OCI-LY3 (cell line): Measurements from ENCODE around the gene BMP10.
A peak's percentile ranks its signal among the peaks of the same experiment; 100 is the strongest.

ENCODE experiments used
- H2AFZ ChIP-seq: fragments of 200-600, 300-600 bp; shearing (Covaris generic); 2 replicates; pipeline ENCODE4 v1.6.0; 2014; ENCODE audit warnings: antibody characterized with exemption, low read depth, low read length
- H3K27ac ChIP-seq: fragments of 200-600, 300-600 bp; sonication (generic); 2 replicates; pipeline ENCODE4 v1.5.1; 2014; ENCODE audit warnings: mild to moderate bottlenecking, low read length, moderate library complexity, mixed read lengths
- H3K27me3 ChIP-seq: fragments of 200-600, 300-600 bp; sonication (generic); 2 replicates; pipeline ENCODE4 v1.6.1; 2014; ENCODE audit warnings: low read depth, low read length, mixed read lengths
- H3K36me3 ChIP-seq: fragments of 200-600, 300-600 bp; sonication (generic); replicated peaks from 2 replicates; pipeline ENCODE3; 2014; ENCODE audit warnings: low read depth, low read length, mixed read lengths
- H3K4me1 ChIP-seq: fragments of 300-600, 200-600 bp; sonication (generic); 2 replicates; pipeline ENCODE4 v1.6.1; 2014; ENCODE audit warnings: low read length, mixed read lengths
- H3K4me2 ChIP-seq: fragments of 200-600, 300-600 bp; sonication (generic); 2 replicates; pipeline ENCODE4 v1.6.1; 2014; ENCODE audit warnings: low read length, mixed read lengths
- H3K4me3 ChIP-seq: fragments of 300-600, 200-600 bp; sonication (generic); 2 replicates; pipeline ENCODE4 v1.5.1; 2014; ENCODE audit warnings: antibody characterized with exemption, mild to moderate bottlenecking, low read length, moderate library complexity
- H3K79me2 ChIP-seq: fragments of 300-600, 200-600 bp; shearing (Covaris generic); 2 replicates; pipeline ENCODE4 v1.6.1; 2014; ENCODE audit warnings: mild to moderate bottlenecking, low read length, mixed read lengths
- H3K9ac ChIP-seq: fragments of 300-600, 200-600 bp; shearing (Covaris generic); 2 replicates; pipeline ENCODE4 v1.6.0; 2014; ENCODE audit warnings: mild to moderate bottlenecking, low read length, moderate library complexity
- H3K9me3 ChIP-seq: fragments of 200-600, 300-600 bp; shearing (Covaris generic); 2 replicates; pipeline ENCODE4 v1.6.1; 2014; ENCODE audit warnings: low read length, mixed read lengths; ENCODE audit not compliant: insufficient read depth
- H4K20me1 ChIP-seq: fragments of 200-600, 300-600 bp; sonication (generic); 2 replicates; pipeline ENCODE4 v1.6.1; 2016; ENCODE audit warnings: low read length, mixed read lengths; ENCODE audit not compliant: insufficient read depth
- EZH2phosphoT487 ChIP-seq: fragments of 200-600 bp; shearing (Covaris generic); IDR thresholded peaks from 2 replicates; pipeline ENCODE4 v1.6.1; 2018; ENCODE audit warnings: antibody characterized with exemption, mixed run types, low read depth
- TF ChIP-seq, protein P1 (sequence below): fragments of 200-600, 300-600 bp; sonication (generic); IDR thresholded peaks from 2 replicates; pipeline ENCODE4 v1.5.1; 2014; ENCODE audit warnings: antibody characterized with exemption, low read length, low read depth

BMP10 gene

DNA sequence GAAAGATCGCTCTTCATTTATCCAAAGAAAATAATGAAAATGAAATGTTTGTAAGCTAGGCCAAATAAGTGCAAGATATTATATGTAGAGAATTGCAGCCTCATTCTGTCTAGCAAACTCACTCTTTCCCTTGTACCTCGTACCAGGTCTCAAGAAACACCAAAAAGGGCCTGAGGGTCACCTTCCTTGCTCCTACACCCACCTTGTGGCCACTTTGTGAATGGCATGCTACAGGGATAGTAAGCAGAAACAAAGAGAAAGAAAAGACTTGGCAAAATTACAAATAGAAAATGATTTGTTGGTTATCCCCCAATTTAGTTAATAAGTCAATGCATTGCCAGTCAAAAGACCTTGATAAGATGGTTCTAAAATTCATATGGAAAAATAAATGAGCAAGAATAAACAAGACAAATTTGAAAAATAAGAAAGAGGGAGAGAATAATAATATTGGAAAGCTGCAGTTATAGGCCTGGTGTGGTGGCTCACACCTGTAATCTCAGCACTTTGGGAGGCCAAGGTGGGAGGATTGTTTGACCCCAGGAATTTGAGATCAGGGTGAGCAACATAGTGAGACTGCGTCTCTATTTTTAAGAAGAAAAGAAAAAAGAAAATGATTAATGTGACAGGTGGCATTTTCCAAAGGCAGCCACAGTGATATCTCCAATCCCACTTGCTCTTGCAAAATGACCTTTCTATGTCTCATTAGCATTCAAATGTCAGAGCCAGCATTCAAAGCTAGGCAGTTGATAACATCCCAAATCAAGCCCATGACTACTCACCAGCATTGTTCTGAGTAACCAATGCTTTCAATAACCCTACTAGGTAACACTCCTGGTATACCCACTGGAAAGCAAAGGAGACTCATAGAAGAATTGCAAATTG lies 38.8 kb upstream of the BMP10 start:
- H3K4me2 ChIP-seq = no peak overlapping the region
- no peaks in the 10 kb centered on the region for H3K36me3 ChIP-seq
- no peak overlapping the region for H2AFZ ChIP-seq
- H3K4me1 ChIP-seq = peaks cover 63% of the 10 kb centered on the region
- peak overlapping the region; percentile 96; the same call in 1 of the 2 replicates for H3K9ac ChIP-seq
- H3K27ac ChIP-seq = peak overlapping the region; percentile 97; the same call in 1 of the 2 replicates
- TF ChIP-seq, protein P1, sequence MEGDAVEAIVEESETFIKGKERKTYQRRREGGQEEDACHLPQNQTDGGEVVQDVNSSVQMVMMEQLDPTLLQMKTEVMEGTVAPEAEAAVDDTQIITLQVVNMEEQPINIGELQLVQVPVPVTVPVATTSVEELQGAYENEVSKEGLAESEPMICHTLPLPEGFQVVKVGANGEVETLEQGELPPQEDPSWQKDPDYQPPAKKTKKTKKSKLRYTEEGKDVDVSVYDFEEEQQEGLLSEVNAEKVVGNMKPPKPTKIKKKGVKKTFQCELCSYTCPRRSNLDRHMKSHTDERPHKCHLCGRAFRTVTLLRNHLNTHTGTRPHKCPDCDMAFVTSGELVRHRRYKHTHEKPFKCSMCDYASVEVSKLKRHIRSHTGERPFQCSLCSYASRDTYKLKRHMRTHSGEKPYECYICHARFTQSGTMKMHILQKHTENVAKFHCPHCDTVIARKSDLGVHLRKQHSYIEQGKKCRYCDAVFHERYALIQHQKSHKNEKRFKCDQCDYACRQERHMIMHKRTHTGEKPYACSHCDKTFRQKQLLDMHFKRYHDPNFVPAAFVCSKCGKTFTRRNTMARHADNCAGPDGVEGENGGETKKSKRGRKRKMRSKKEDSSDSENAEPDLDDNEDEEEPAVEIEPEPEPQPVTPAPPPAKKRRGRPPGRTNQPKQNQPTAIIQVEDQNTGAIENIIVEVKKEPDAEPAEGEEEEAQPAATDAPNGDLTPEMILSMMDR = peak; percentile 92
- TF ChIP-seq EZH2phosphoT487 = no peak
- H3K9me3 ChIP-seq = no peaks in the 10 kb centered on the region; the same call in 1 of the 2 replicates
- no peaks in the 10 kb centered on the region for H3K27me3 ChIP-seq
- H4K20me1 ChIP-seq = no peaks in the 10 kb centered on the region
- no peak overlapping the region for H3K4me3 ChIP-seq
- peaks cover 6% of the 10 kb centered on the region; the same call in 1 of the 2 replicates for H3K79me2 ChIP-seq

DNA sequence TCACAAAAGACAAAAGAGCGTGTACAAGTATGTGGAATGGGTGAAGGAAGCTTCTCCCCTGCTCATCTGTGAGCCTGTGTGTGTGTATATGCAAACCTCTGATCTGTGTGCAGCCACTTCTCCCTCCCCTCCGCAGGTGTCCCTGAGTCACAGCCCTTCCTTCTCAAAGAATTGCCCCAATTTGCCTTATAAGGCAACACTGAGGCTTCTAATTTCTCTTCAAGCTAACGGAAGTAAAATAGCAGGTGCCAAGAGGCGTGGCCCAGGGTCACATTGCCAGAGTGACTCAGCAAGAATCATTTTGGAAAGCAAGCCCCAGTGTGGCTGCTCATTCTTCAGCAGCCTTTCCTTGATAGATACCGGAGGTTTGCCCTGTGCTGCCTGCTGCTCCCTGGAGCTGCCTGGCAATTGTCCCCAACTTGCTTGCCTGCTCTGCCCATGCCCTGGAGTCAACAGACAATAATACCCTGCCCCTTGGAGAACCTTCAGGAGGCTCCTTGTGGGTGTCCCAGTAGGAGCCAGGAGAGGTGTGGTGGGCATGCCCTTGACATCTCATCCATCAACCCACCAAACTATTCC lies 37.3 kb upstream of the BMP10 start:
- Histone ChIP-seq H3K4me3 (peak overlapping the region; percentile 46), H4K20me1 (no peaks in the 10 kb centered on the region), H3K9ac (peak overlapping the region; percentile 96), H3K36me3 (no peaks in the 10 kb centered on the region), H3K9me3 (peaks cover 8% of the 10 kb centered on the region; the same call in 1 of the 2 replicates), H3K27me3 (no peaks in the 10 kb centered on the region), H3K4me1 (peaks cover 63% of the 10 kb centered on the region), H3K27ac (peak overlapping the region; percentile 97), H2AFZ (no peak overlapping the region), H3K79me2 (peaks cover 6% of the 10 kb centered on the region; the same call in 1 of the 2 replicates), H3K4me2 (peak overlapping the region; percentile 72)
- TF ChIP-seq, protein P1 = no peak
- no peak for TF ChIP-seq EZH2phosphoT487

DNA sequence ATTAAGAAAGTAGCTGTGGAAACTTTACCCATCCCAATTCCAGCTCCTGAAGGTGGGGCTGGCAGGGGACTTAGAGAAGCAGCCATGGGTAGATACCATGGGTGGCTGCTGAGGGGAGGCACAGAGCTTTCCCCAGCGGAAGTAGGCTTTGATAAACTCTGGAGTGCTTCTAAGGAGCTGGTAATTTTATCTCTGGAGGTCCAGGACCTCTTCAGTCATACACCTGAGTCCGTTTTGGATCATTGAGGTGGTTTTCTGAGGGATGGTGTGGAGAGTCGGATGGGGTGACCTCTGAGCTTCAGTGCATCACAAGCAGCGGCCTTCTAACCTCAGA lies 36.7 kb upstream of the BMP10 start:
- TF ChIP-seq, protein P1 = no peak
- no peak for TF ChIP-seq EZH2phosphoT487
- Histone ChIP-seq H3K4me3 (peak overlapping the region; percentile 31; the same call in 1 of the 2 replicates), H3K9ac (peak overlapping the region; percentile 91), H3K9me3 (peaks cover 13% of the 10 kb centered on the region; the same call in 1 of the 2 replicates), H3K27ac (peak overlapping the region; percentile 97), H3K4me2 (peak overlapping the region; percentile 67), H3K36me3 (no peaks in the 10 kb centered on the region), H3K27me3 (no peaks in the 10 kb centered on the region), H2AFZ (no peak overlapping the region), H3K79me2 (peaks cover 6% of the 10 kb centered on the region; the same call in 1 of the 2 replicates), H3K4me1 (peaks cover 63% of the 10 kb centered on the region), H4K20me1 (no peaks in the 10 kb centered on the region)

DNA sequence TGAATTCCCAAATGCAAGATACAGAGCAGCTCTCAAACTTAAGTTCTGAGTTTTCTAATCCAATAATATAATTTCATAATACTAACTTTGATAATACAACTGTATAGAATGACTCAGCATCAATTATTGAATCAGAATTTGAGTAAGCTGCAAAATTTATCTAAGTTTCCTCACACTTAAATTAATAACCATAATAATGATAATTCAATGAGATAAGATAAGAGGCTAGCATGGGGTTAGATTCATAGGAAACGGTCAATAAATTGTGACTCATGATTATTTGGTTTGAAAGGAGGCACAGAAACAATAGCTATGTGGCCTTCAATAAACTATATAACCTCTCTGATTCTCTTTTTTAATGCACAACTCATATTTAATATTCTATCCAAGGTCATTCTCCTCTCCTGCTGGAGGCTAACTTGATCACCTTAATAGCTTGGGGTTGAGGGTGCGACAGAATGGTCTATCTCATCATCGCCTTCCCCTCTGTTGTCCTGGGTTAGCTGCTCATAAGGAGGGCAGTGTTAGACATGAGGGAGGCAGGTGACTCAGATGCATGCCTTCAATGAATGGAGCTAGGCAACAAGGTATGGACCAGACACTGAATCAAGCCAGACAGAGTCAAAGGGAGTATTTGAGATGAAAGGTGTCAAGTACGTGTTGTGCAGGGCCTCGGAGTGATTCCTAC lies 36.2 kb upstream of the BMP10 start:
- no peak for TF ChIP-seq EZH2phosphoT487
- peaks cover 19% of the 10 kb centered on the region for H3K9me3 ChIP-seq

More for the DNA sequence above, 36.2 kb upstream of the BMP10 start:
- Histone ChIP-seq H3K4me2 (peak overlapping the region; percentile 67), H3K4me3 (no peak overlapping the region; the same call in 1 of the 2 replicates), H3K9ac (peak overlapping the region; percentile 91), H4K20me1 (no peaks in the 10 kb centered on the region), H3K79me2 (peaks cover 6% of the 10 kb centered on the region; the same call in 1 of the 2 replicates), H2AFZ (no peak overlapping the region), H3K4me1 (peaks cover 63% of the 10 kb centered on the region), H3K36me3 (no peaks in the 10 kb centered on the region), H3K27ac (peak overlapping the region; percentile 97), H3K27me3 (no peaks in the 10 kb centered on the region)
